ENCODE results near the gene FAM170B.

FAM170B gene

GRCh38 chr10:49174926-49175500, 41.2 kb upstream of the FAM170B start:
- Histone ChIP-seq H3K79me2 (ENCODE audit: insufficient read depth, low read length) (no peaks in the 10 kb centered on the region), H3K9me2 (ENCODE audit: low read depth, low read length) (no peaks in the 10 kb centered on the region), H4K20me1 (ENCODE audit: insufficient read depth, low read length) (no peaks in the 10 kb centered on the region), H3K9me3 (ENCODE audit: low read length) (no peaks in the 10 kb centered on the region), H2AFZ (ENCODE audit: low read length) (no peak overlapping the region), H3K4me2 (ENCODE audit: low read length) (no peak overlapping the region), H3K36me3 (ENCODE audit: insufficient read depth, low read length) (no peaks in the 10 kb centered on the region), H3K9ac (ENCODE audit: low read length) (no peak overlapping the region), H3K27ac (ENCODE audit: low read depth, low read length, poor library complexity, severe bottlenecking) (no peak overlapping the region), H3F3A (ENCODE audit: insufficient read depth, low read length) (no peaks in the 10 kb centered on the region), H3K27me3 (ENCODE audit: insufficient read depth, low read length) (no peaks in the 10 kb centered on the region), H3K4me1 (ENCODE audit: insufficient read depth, low read length, severe bottlenecking) (no peaks in the 10 kb centered on the region), H3K4me3 (ENCODE audit: low read depth, low read length, poor library complexity, severe bottlenecking) (no peak overlapping the region)
- TF ChIP-seq EZH2 (IDR thresholded peaks at IDR 0.05; ENCODE audit: borderline replicate concordance, low read length) (no peak), CTCF (IDR thresholded peaks at IDR 0.05; ENCODE audit: low read length) (no peak)

GRCh38 chr10:49174261-49174925, 40.6 kb upstream of the FAM170B start:
- no peaks in the 10 kb centered on the region for H3K27me3 ChIP-seq (ENCODE audit: insufficient read depth, low read length)
- H3K4me2 ChIP-seq (ENCODE audit: low read length) = no peak overlapping the region

GRCh38 chr10:49173853-49174252, 40.0 kb upstream of the FAM170B start:
- Histone ChIP-seq H3F3A (ENCODE audit: insufficient read depth, low read length) (no peaks in the 10 kb centered on the region), H3K4me1 (ENCODE audit: insufficient read depth, low read length, severe bottlenecking) (no peaks in the 10 kb centered on the region), H3K27me3 (ENCODE audit: insufficient read depth, low read length) (no peaks in the 10 kb centered on the region), H3K9me3 (ENCODE audit: low read length) (no peaks in the 10 kb centered on the region), H4K20me1 (ENCODE audit: insufficient read depth, low read length) (no peaks in the 10 kb centered on the region), H3K4me2 (ENCODE audit: low read length) (no peak overlapping the region), H3K27ac (ENCODE audit: low read depth, low read length, poor library complexity, severe bottlenecking) (no peak overlapping the region), H3K4me3 (ENCODE audit: low read depth, low read length, poor library complexity, severe bottlenecking) (no peak overlapping the region), H3K79me2 (ENCODE audit: insufficient read depth, low read length) (no peaks in the 10 kb centered on the region), H3K9ac (ENCODE audit: low read length) (no peak overlapping the region), H2AFZ (ENCODE audit: low read length) (no peak overlapping the region), H3K36me3 (ENCODE audit: insufficient read depth, low read length) (no peaks in the 10 kb centered on the region), H3K9me2 (ENCODE audit: low read depth, low read length) (no peaks in the 10 kb centered on the region)
- no peak for TF ChIP-seq EZH2 (IDR thresholded peaks at IDR 0.05; ENCODE audit: borderline replicate concordance, low read length)
- TF ChIP-seq CTCF (IDR thresholded peaks at IDR 0.05; ENCODE audit: low read length) = no peak

More at GRCh38 chr10:49174261-49174925, 40.6 kb upstream of the FAM170B start:
- Histone ChIP-seq H3F3A (ENCODE audit: insufficient read depth, low read length) (no peaks in the 10 kb centered on the region), H3K4me3 (ENCODE audit: low read depth, low read length, poor library complexity, severe bottlenecking) (no peak overlapping the region), H3K9me3 (ENCODE audit: low read length) (no peaks in the 10 kb centered on the region), H3K79me2 (ENCODE audit: insufficient read depth, low read length) (no peaks in the 10 kb centered on the region), H3K9me2 (ENCODE audit: low read depth, low read length) (no peaks in the 10 kb centered on the region), H4K20me1 (ENCODE audit: insufficient read depth, low read length) (no peaks in the 10 kb centered on the region), H3K9ac (ENCODE audit: low read length) (no peak overlapping the region), H2AFZ (ENCODE audit: low read length) (no peak overlapping the region), H3K36me3 (ENCODE audit: insufficient read depth, low read length) (no peaks in the 10 kb centered on the region), H3K27ac (ENCODE audit: low read depth, low read length, poor library complexity, severe bottlenecking) (no peak overlapping the region), H3K4me1 (ENCODE audit: insufficient read depth, low read length, severe bottlenecking) (no peaks in the 10 kb centered on the region)
- TF ChIP-seq EZH2 (IDR thresholded peaks at IDR 0.05; ENCODE audit: borderline replicate concordance, low read length) (no peak), CTCF (IDR thresholded peaks at IDR 0.05; ENCODE audit: low read length) (no peak)

All from OCI-LY1 (cell line).